Measurements from ENCODE around the gene PLEKHG5. TPM values are rescaled to one million over a fixed set of nuclear protein-coding genes. Genes with fewer than 3 reads are reported as not detected.

Gene PLEKHG5
- total RNA-seq, 1 donor from 2014 or later, result 42.9 TPM

GRCh38 chr1:6467744-6468688, 23.5 kb downstream of the PLEKHG5 start:
- Histone ChIP-seq H3K27me3 (ENCODE audit: control insufficient read depth, insufficient read depth, low read length) (no peaks in the 10 kb centered on the region), H3K36me3 (ENCODE audit: control insufficient read depth, insufficient read depth, low read length) (peaks cover 58% of the 10 kb centered on the region), H3K4me3 (ENCODE audit: low read depth, low read length) (no peak overlapping the region)
- FAIRE-seq (no peak), DNase-seq (ENCODE audit: low read depth) (no peak)
- TF ChIP-seq CTCF (IDR thresholded peaks at IDR 0.05; ENCODE audit: insufficient read depth, low read length, severe bottlenecking), result no peak

GRCh38 chr1:6467224-6467623, 24.2 kb downstream of the PLEKHG5 start:
- Histone ChIP-seq H3K36me3 (ENCODE audit: control insufficient read depth, insufficient read depth, low read length) (peaks cover 59% of the 10 kb centered on the region), H3K4me3 (ENCODE audit: low read depth, low read length) (no peak overlapping the region), H3K27me3 (ENCODE audit: control insufficient read depth, insufficient read depth, low read length) (no peaks in the 10 kb centered on the region)
- FAIRE-seq, result no peak
- DNase-seq (ENCODE audit: low read depth), result no peak
- no peak for TF ChIP-seq CTCF (IDR thresholded peaks at IDR 0.05; ENCODE audit: insufficient read depth, low read length, severe bottlenecking)

GRCh38 chr1:6466751-6467150, 24.7 kb downstream of the PLEKHG5 start:
- FAIRE-seq (no peak), DNase-seq (ENCODE audit: low read depth) (no peak)
- Histone ChIP-seq H3K4me3 (ENCODE audit: low read depth, low read length) (no peak overlapping the region), H3K27me3 (ENCODE audit: control insufficient read depth, insufficient read depth, low read length) (no peaks in the 10 kb centered on the region), H3K36me3 (ENCODE audit: control insufficient read depth, insufficient read depth, low read length) (peaks cover 64% of the 10 kb centered on the region)
- TF ChIP-seq CTCF (IDR thresholded peaks at IDR 0.05; ENCODE audit: insufficient read depth, low read length, severe bottlenecking), result no peak

- Histone ChIP-seq H3K27me3 (ENCODE audit: control insufficient read depth, insufficient read depth, low read length) (no peaks in the 10 kb centered on the region), H3K36me3 (ENCODE audit: control insufficient read depth, insufficient read depth, low read length) (peaks cover 61% of the 10 kb centered on the region), H3K4me3 (ENCODE audit: low read depth, low read length) (no peak within 1 kb of the TSS)
- no peak for TF ChIP-seq CTCF (IDR thresholded peaks at IDR 0.05; ENCODE audit: insufficient read depth, low read length, severe bottlenecking)
- DNase-seq (ENCODE audit: low read depth), result no peak
- FAIRE-seq, result no peak
Measured at GRCh38 chr1:6466023-6466422, 25.4 kb downstream of the PLEKHG5 start, which contains the start of gene TNFRSF25. TNFRSF25 (minus strand) TSS chr1:6466173; CDS start chr1:6466107, 66 bp downstream.

- FAIRE-seq (no peak), DNase-seq (ENCODE audit: low read depth) (no peak)
- H3K36me3 ChIP-seq (ENCODE audit: control insufficient read depth, insufficient read depth, low read length), result peaks cover 58% of the 10 kb centered on the region
- H3K27me3 ChIP-seq (ENCODE audit: control insufficient read depth, insufficient read depth, low read length), result no peaks in the 10 kb centered on the region
- no peak overlapping the region for H3K4me3 ChIP-seq (ENCODE audit: low read depth, low read length)
- no peak for TF ChIP-seq CTCF (IDR thresholded peaks at IDR 0.05; ENCODE audit: insufficient read depth, low read length, severe bottlenecking)
Measured at GRCh38 chr1:6465461-6466005, 25.9 kb downstream of the PLEKHG5 start.
